ENCODE results near the gene PRR27. TPM values are rescaled to one million over a fixed set of nuclear protein-coding genes. Genes with fewer than 3 reads are reported as not detected.

PRR27 gene
- total and polyA plus RNA-seq, 2 donors (not counting 3 experiments of a cell fraction or from before 2014, with no cell fraction given), result not detected

DNA sequence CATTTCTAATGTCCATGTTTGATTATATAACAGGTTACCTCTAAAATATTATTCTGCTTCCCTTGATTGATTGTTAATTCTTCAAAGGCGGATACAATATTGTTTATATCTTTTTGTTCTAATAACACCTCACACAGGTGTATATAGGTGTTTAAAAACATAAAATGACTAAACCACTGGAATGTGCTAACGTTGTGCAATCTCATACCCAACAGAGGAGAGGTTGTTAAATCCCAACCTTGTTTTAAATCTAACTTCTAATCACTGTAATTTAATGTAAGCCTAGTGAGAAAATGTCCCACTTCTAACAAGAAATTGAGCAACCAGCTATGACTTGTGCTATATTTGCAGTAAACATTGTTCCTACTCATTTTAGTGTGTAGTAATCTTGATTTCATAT is 42.8 kb downstream of the PRR27 start:
- Histone ChIP-seq H3K79me2 (ENCODE audit: control insufficient read depth, insufficient read depth, low read length) (no peaks in the 10 kb centered on the region), H2AFZ (ENCODE audit: low read depth, low read length) (no peak overlapping the region), H3K9me1 (replicated peaks; ENCODE audit: control insufficient read depth, extremely low read depth, insufficient read depth, low read length) (no peaks in the 10 kb centered on the region), H3K36me3 (ENCODE audit: control insufficient read depth in 2 of 2, extremely low read depth in 1 of 2, insufficient read depth in 2 of 2, low read length in 2 of 2) (no peaks in the 10 kb centered on the region), H4K20me1 (replicated peaks; ENCODE audit: control insufficient read depth, extremely low read depth, insufficient read depth, low read length) (no peaks in the 10 kb centered on the region), H3K4me3 (replicated peaks in 1 of 3; ENCODE audit: insufficient read depth in 1 of 3, low read depth in 1 of 3, low read length in 3 of 3) (no peak overlapping the region), H3K9me3 (replicated peaks; ENCODE audit: control insufficient read depth, insufficient read depth, low read length) (no peaks in the 10 kb centered on the region), H3K27ac (ENCODE audit: insufficient read depth, low read depth, low read length) (no peak overlapping the region), H3K27me3 (ENCODE audit: control insufficient read depth in 2 of 2, insufficient read depth in 2 of 2, low read length in 2 of 2) (peaks cover 0 to 1% of the 10 kb centered on the region in 2 experiments), H3K4me2 (ENCODE audit: insufficient read depth, low read length) (no peak overlapping the region), H3K4me1 (ENCODE audit: control insufficient read depth, extremely low read depth, insufficient read depth, low read length) (no peaks in the 10 kb centered on the region), H3K9ac (replicated peaks; ENCODE audit: extremely low read depth, insufficient read depth, low read length) (no peak overlapping the region)
- TF ChIP-seq EZH2 (IDR thresholded peaks at IDR 0.05; ENCODE audit: borderline replicate concordance, low read depth, low read length, severe bottlenecking) (no peak), FOS (IDR thresholded peaks at IDR 0.05; ENCODE audit: borderline replicate concordance, insufficient read depth, low read length) (no peak), CTCF (IDR thresholded peaks at IDR 0.05; ENCODE audit: extremely low read depth in 1 of 2, insufficient read depth in 1 of 2, low read depth in 1 of 2, low read length in 2 of 2) (no peak), MAX (IDR thresholded peaks at IDR 0.05; ENCODE audit: insufficient read depth, insufficient read length) (no peak), POLR2A (IDR thresholded peaks at IDR 0.05; ENCODE audit: low read depth, low read length) (no peak), MYC (IDR thresholded peaks at IDR 0.05; ENCODE audit: low read depth, low read length) (no peak), POLR2AphosphoS5 (IDR thresholded peaks at IDR 0.05; ENCODE audit: insufficient read depth, low read depth, low read length) (no peak), JUN (IDR thresholded peaks at IDR 0.05; ENCODE audit: borderline replicate concordance, insufficient read depth, insufficient read length, low read depth) (no peak), GATA2 (IDR thresholded peaks at IDR 0.05; ENCODE audit: insufficient read depth, insufficient read length, low read depth, low read length) (no peak)
- POLR2A ChIA-PET, result no interaction called here
- dilution Hi-C loops (cut with MboI; ENCODE audit: extremely low pct_ligation_motif_present, low sequenced_read_pairs) (no loop called here), intact Hi-C loops (cut with micrococcal nuclease) (no loop called here)
- DNase-seq (ENCODE audit: low read depth, low spot score) (no peak), FAIRE-seq (no peak)
- BruUV-seq (replicated peaks), result no TSS peak
- CTCF ChIA-PET, result interaction anchor here (3.6 kb wide), 1 partner anchor 12 kb away, joined by 36 read pairs; no protein-coding TSS in a partner anchor

All from endothelial cell of umbilical vein (primary cell).